Measurements from ENCODE around the gene SSBP4.
A peak's percentile ranks its signal among the peaks of the same experiment; 100 is the strongest.

The SSBP4 gene

DNA sequence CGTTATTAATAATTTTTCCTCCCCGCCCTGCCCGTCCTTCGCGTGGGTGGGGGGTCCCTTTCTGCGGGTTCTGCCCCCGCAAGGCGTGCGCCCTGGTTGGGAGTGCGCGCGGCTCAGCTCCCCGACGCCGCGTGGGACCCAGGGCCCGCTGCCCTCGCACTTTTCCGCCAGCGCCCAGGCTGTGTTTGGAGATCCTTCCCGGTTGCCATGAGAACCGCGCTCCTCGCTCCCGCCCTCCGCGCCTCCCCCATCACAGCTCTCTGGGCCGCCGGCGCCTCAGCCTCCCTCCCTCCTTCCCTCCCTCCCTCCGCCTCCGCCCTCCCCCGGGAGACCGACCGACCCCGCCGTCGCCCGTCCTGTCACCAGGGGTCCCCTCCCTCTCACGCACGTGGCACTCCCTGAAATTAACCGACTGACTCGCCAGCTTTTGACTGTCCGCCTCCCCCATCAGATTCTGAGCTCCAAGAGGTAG lies 2.4 kb upstream of the SSBP4 start:
- H3K9ac ChIP-seq: no peak overlapping the region
- peaks cover 20% of the 10 kb centered on the region for H3K4me1 ChIP-seq
- no peaks in the 10 kb centered on the region for H3K79me2 ChIP-seq
- peak overlapping the region; percentile 88 for H3K27ac ChIP-seq
- TF ChIP-seq, protein P1, sequence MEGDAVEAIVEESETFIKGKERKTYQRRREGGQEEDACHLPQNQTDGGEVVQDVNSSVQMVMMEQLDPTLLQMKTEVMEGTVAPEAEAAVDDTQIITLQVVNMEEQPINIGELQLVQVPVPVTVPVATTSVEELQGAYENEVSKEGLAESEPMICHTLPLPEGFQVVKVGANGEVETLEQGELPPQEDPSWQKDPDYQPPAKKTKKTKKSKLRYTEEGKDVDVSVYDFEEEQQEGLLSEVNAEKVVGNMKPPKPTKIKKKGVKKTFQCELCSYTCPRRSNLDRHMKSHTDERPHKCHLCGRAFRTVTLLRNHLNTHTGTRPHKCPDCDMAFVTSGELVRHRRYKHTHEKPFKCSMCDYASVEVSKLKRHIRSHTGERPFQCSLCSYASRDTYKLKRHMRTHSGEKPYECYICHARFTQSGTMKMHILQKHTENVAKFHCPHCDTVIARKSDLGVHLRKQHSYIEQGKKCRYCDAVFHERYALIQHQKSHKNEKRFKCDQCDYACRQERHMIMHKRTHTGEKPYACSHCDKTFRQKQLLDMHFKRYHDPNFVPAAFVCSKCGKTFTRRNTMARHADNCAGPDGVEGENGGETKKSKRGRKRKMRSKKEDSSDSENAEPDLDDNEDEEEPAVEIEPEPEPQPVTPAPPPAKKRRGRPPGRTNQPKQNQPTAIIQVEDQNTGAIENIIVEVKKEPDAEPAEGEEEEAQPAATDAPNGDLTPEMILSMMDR (IDR thresholded peaks at IDR 0.05): no peak
- H3K4me3 ChIP-seq (ENCODE audit: low read depth, low read length): peak overlapping the region; percentile 63
- H3K36me3 ChIP-seq (ENCODE audit: control insufficient read depth, insufficient read depth, low read length): no peaks in the 10 kb centered on the region
- H3K27me3 ChIP-seq (ENCODE audit: control insufficient read depth, insufficient read depth, low read length): no peaks in the 10 kb centered on the region
- H3K4me2 ChIP-seq (ENCODE audit: low read length): peak overlapping the region; percentile 90
- no peaks in the 10 kb centered on the region for H3K9me3 ChIP-seq (ENCODE audit: control insufficient read depth, low read length)
- peak overlapping the region; percentile 93 for H2AFZ ChIP-seq

DNA sequence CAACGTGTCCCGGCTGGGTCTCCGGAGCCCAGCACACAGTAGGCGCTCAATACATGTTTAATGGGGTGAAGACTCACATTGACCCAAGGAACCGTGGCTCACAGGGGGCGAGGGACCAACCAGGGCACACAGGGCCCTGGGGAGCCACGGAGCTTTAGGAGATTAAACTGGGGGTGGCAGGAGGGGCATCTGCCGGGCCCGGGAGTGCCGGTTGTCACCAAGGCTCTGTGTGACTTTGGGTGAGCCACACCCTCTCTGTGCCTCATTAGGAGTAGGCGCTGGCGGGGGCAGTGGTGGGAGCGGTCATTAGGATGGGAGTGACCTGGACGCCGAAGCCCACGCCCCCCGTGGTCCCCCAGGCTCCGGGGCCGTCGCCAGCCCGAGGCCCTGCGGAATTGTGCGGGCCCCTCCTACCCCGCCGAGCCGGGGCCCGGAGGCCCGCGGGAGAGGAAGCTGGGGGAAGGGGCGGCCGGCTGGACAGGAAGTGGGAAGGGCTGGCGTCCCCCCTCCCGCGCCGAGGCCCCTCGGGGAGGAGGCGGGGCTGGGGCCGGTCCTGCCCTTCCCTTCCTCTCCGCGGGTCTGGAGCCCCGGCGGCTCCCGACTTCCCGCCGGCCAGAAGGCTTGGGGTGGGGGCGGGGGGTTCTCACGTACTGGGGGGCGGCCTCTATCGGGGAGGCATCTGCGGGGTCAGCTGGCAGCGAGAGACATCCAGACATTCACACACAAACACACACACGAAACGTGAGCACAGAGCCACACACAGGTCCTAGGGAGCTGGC lies 1.8 kb upstream of the SSBP4 start:
- H3K36me3 ChIP-seq (ENCODE audit: control insufficient read depth, insufficient read depth, low read length): no peaks in the 10 kb centered on the region
- H2AFZ ChIP-seq: peak overlapping the region; percentile 93
- H3K27ac ChIP-seq: peak overlapping the region; percentile 88
- no peaks in the 10 kb centered on the region for H3K27me3 ChIP-seq (ENCODE audit: control insufficient read depth, insufficient read depth, low read length)
- peaks cover 20% of the 10 kb centered on the region for H3K4me1 ChIP-seq
- peak overlapping the region; percentile 90 for H3K4me2 ChIP-seq (ENCODE audit: low read length)
- H3K9me3 ChIP-seq (ENCODE audit: control insufficient read depth, low read length): no peaks in the 10 kb centered on the region
- H3K4me3 ChIP-seq (ENCODE audit: low read depth, low read length): peak overlapping the region; percentile 63
- TF ChIP-seq, protein P1 (IDR thresholded peaks at IDR 0.05): no peak
- H3K79me2 ChIP-seq: no peaks in the 10 kb centered on the region
- H3K9ac ChIP-seq: no peak overlapping the region

DNA sequence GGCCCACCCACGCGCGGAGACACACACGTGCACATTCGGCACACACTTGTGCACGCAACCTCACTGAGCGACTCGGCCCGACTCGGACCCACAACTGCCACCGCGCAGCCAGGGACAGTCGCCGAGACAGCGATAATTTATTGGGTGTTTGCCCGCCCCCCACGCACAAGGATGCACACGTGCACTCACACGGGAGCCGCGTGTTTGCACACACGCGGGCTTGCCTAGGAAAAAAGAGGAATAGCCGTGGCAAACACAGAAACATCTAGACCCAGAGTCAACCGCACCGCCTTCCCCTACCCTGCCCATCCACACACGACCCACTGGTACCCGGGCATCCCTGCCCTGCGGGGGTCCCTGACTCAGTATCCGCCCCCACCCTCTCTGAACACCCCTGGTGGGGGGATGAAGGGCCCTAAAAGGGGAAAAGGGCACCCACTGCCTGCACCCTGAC lies 1.1 kb upstream of the SSBP4 start:
- TF ChIP-seq, protein P1 (IDR thresholded peaks at IDR 0.05): no peak
- Histone ChIP-seq H3K79me2 (no peaks in the 10 kb centered on the region), H3K27me3 (ENCODE audit: control insufficient read depth, insufficient read depth, low read length) (no peaks in the 10 kb centered on the region), H3K4me2 (ENCODE audit: low read length) (peak overlapping the region; percentile 90), H3K4me1 (peaks cover 20% of the 10 kb centered on the region), H3K4me3 (ENCODE audit: low read depth, low read length) (peak overlapping the region; percentile 63), H3K9ac (no peak overlapping the region), H3K9me3 (ENCODE audit: control insufficient read depth, low read length) (no peaks in the 10 kb centered on the region), H3K27ac (peak overlapping the region; percentile 88), H2AFZ (peak overlapping the region; percentile 93), H3K36me3 (ENCODE audit: control insufficient read depth, insufficient read depth, low read length) (no peaks in the 10 kb centered on the region)

DNA sequence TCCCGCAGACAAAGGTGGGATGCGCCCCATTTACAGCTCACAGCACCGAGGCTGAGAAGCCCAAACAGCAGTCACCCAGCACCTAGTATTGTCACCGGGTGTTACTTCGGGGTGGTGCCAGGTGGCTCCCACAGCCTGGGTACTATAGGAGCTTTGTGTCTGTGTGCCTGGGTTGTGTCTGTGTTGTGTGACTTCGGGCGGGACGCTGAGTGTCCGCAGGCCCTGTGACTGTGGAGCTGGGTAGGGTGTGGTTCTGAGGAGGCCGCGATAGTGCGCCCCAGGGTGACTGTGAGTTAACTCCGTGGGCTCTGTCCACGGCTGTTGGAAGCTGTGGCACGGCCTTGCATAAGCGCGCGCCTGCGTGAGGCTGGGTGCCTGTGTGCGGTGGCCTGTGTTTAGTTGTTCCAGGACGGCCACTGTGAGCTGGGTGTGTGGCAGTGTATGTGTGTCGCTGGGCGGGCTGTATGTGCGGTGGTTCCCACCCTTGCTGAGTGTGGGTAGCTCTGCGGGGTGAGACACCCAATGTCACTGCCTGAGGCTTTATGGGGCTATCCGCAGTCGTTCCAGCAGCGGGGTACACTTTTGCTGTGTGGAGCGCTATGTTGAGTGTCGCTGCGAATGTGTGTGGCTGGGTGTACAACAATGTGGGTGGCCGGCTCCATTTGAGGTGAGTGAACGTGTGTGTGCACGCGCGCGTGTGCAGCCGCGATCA lies 559 bp upstream of the SSBP4 start:
- H3K79me2 ChIP-seq: no peaks in the 10 kb centered on the region
- no peak overlapping the region for H3K9ac ChIP-seq
- peak overlapping the region; percentile 73 for H2AFZ ChIP-seq
- H3K36me3 ChIP-seq (ENCODE audit: control insufficient read depth, insufficient read depth, low read length): no peaks in the 10 kb centered on the region
- no peaks in the 10 kb centered on the region for H3K27me3 ChIP-seq (ENCODE audit: control insufficient read depth, insufficient read depth, low read length)
- H3K4me3 ChIP-seq (ENCODE audit: low read depth, low read length): peak overlapping the region; percentile 46
- H3K4me2 ChIP-seq (ENCODE audit: low read length): peak overlapping the region; percentile 76
- peak overlapping the region; percentile 51 for H3K27ac ChIP-seq
- peaks cover 21% of the 10 kb centered on the region for H3K4me1 ChIP-seq
- TF ChIP-seq, protein P1 (IDR thresholded peaks at IDR 0.05): no peak
- H3K9me3 ChIP-seq (ENCODE audit: control insufficient read depth, low read length): no peaks in the 10 kb centered on the region

All from parathyroid adenoma (tissue), 2 donors.